Epidermal melanocyte (primary cell): ENCODE data around the gene OLIG1.

Experiments used
- DNase-seq: peaks from one replicate; pipeline ENCODE4 v3.0.0; 2011; ENCODE audit warnings: low spot score; ENCODE audit not compliant: insufficient read length

OLIG1 gene

DNA sequence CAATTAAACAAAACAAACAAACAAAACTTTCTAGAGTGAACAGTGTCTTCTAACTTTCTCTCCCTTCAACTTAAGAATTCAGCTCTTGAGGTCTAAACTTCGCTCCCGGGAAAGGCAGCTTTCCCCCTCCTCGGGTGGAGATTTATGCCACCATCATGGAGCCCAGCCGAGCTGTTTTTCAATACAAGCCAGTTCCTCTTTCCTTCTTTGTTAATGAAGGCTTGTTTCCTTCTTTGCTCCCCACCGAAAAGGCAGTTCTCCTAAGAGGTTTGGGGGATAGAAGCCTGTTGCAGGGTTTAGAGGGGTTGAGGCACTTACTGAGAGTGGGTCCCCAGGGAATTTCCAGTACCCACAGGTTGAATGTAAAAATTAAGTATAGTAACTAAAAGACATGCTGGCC lies 26.5 kb downstream of the OLIG1 start:
- no peak for DNase-seq

DNA sequence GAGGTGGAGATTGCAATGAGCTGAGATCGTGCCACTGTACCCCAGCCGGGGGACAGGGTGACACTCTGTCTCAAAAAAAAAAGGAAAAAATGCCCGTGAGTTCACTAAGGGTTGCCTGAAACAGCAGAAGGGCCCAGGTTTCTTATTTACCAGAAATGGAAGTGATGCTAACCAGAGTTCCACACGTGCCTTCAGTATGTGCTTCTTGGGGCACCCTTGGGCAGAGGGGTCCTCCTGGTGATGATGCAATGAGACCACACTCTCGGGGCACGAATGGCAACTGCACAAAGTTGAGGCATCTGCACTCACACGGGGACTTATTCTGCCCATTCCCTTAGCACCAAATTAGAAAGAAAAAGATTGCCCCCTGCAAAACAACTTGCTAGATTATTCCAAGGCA lies 29.2 kb downstream of the OLIG1 start:
- DNase-seq = no peak

DNA sequence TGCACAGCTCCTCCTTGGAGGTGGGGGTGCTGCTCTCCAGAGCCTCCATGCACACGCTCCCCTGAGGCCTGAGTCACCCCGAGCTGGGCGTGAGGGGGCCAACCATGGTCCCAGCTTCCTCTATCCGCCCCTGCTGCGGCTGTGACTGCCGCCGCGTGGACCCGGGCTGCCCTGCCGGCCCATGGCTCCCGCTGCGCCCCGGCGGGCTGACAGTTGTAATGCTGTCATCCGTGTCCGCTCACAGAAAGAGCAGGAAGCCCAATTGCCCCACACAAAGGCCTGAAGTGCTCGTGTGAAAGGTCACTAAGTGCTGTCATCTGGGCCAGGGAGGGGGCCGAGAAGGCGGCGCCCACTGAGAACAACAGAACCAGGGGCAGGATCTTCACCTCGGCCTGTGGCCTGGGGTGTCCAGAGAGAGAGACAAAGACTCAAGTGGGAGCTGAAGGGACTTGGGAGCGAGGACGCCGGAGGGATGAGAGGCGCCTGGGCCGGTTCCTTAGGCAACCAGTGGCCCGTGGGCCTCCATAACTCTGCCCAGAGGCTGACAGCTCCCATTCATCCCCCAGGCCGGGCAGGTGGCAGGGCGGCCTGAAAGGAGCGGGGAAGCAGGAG lies 31.5 kb downstream of the OLIG1 start:
- no peak for DNase-seq

DNA sequence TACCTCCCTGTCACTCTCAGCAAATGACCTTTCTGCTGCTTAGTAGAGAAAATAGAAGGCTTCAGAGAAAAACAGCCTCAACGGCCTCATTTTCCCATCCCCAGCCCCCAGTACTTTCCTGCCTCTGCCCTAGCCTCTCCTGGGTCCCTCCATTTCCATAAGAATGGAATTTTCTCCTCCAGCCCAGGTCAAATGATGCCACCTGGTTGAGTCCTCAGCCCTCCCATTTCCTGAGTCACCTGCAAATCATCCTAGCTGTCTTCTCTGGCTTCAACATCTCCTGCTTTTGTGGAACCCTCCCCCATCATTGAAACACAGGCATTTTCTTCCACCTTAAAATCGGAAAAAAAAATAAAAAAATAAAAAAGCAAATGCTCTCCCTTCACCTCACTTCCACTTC lies 35.1 kb downstream of the OLIG1 start:
- no peak for DNase-seq

DNA sequence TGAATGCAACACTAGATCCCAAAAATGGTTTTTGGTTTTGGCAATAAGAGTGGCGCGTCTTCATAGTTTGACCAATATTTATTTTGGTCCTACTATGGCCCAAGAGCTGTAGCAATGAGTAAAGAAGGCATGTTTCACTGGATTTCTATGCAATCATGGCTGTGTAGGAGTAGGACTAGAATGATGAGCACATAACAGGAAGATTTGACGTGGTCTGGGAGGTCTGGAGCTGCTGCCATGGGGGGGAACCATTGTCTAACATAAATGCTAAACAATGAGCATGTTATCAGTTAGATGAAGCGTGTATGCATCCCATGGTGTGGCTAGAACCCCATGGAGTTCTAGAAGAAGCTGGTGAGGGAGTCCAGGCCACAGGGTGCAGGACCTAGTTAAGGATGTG lies 38.3 kb downstream of the OLIG1 start:
- no peak for DNase-seq

DNA sequence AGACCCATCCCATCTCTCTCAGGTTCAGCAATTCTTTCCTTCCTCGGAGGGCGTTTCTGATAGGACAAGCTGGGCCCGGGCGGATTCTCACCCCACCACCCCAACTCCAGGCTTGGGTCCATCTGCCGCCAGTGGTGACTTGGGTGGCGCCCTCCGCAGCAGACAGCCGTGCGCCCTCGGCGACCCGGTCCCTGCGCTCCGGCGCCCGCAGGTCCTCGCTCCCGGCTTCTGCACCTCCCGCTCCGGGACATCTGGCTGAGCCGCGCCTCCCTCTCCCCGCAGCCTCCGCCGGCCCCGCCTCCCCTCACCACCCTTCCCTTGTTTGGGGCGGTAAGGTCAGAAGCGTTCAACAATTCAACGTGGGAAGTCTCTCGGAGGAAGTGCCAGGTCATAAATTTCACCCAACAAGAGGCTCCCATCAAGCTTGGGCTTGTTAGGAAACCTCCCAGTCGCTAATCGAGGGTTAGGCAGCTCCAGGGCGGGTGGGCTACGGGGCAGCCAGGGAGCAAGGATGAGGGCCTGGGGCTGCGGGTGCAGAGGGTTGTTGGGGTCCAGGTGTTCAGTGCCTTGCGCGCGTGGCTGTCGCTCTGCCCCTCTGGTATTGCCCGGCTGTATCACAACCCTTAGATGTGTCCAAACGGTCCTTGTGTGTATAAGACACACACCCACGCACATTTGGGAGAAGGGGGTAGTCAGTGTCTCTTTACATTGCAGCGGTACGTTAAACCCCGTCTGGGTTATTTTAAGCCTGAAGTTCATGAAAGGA lies 39.8 kb downstream of the OLIG1 start:
- DNase-seq = no peak

DNA sequence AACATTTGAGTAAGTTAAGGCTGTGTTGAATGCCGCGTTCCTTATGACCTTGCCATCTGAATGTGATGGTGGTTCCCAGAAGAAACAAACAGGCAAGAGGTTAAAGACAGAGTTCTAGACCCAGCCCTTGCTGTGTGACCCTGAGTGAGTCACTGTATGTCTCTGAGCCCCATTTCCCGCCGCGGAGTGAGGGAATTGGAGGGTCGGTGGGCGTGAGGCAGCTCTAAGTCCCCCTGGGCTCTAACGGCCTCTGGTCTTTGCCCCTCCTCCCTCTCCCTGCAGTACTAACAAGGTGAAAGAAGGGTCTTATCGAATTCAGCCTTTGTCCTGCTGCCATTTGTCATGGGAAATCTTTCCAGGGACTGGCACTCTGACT lies 40.4 kb downstream of the OLIG1 start:
- no peak for DNase-seq

DNA sequence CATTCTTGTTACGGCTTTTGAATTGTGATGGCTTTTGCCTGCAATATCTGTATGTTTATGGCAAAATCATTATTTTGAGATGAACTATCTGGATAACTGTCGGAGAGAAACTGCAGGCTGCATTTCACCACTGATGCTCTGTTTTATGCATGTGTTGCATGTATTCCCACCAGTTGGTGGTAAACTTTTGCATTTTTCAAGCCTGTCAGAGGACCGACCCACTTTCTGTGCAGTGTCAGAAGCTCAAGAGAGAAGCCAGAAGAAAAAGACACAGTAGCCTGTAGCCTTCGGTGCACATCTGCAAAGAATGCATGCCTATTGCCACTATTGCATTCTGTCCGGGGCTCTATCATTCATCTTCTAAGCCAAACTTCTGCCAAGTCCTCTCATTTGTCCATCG lies 41.6 kb downstream of the OLIG1 start:
- DNase-seq = no peak

DNA sequence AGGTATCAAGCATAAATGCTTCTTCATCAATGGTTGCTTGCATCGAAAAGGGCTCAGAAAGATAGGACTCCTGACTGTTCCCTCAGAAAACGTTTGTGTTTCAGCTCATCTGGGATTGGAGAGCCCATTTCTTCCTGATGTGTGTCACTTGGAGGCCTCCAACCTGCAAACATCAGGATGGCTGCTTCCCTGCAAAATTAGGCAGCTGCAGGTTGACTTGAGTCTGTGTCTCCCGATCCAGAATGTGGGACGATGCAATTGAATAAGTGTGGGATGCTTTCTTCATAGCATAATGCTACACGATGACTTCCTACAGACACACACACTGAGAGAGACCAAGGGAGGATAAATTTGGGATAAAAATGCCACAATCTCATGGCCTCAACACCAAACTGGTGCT lies 42.2 kb downstream of the OLIG1 start:
- DNase-seq = no peak

DNA sequence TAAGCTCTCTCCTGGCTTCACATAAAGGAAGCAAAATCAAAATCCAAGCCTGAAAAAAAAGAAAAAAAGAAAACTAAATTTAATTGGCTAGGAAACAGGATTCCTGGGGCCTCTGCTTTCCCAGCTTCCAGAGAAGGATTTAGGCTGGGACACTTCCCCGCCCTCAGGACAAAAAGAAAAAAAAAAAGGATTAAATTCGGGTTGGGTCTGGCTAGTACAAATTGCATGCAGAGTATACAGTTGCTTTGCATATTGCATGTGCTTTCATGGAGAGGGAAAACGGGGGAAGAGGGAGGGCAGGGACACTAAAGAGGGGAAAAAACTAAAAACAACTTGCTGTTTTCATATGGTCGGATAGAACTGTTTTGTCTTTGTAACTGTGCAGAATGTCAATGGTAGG lies 42.7 kb downstream of the OLIG1 start:
- DNase-seq = no peak

DNA sequence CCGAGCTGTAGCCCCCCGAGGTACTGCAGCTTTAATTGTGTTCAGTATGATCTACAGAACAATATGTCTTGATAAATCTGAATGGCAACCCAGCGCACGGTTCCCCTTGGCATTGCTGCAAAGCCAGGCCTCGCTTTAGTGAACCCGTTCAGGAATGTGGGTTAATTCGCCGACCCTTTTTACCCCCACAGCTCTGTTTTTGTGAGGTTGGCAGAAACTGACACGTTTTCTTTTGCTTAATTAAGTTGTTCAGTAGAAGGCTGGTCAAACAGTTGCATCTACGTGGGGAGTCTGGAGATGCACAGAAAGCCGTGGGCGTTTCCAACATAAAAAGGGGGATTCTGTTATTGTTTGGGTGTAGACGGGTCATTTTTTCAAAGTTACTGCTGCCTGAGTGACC lies 43.2 kb downstream of the OLIG1 start:
- no peak for DNase-seq

DNA sequence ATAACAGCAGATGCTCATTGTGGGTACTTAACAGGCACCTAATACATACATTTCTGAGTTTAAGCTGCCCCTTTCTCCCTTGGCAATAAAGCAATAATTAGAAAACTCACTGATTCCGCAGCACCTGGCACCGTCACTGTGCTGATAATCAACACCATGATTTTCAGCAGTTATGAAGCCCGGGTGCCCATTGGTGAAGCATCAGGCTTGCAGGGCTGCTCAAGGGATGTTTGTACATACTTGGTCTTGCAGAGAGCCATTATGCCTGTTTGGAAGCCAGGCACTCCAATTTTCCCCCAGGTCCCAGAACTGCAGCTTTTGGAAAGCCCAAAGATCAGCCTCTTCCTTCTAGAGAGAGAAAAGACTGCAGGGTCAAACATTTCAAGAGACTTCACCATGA lies 44.3 kb downstream of the OLIG1 start:
- DNase-seq = no peak

DNA sequence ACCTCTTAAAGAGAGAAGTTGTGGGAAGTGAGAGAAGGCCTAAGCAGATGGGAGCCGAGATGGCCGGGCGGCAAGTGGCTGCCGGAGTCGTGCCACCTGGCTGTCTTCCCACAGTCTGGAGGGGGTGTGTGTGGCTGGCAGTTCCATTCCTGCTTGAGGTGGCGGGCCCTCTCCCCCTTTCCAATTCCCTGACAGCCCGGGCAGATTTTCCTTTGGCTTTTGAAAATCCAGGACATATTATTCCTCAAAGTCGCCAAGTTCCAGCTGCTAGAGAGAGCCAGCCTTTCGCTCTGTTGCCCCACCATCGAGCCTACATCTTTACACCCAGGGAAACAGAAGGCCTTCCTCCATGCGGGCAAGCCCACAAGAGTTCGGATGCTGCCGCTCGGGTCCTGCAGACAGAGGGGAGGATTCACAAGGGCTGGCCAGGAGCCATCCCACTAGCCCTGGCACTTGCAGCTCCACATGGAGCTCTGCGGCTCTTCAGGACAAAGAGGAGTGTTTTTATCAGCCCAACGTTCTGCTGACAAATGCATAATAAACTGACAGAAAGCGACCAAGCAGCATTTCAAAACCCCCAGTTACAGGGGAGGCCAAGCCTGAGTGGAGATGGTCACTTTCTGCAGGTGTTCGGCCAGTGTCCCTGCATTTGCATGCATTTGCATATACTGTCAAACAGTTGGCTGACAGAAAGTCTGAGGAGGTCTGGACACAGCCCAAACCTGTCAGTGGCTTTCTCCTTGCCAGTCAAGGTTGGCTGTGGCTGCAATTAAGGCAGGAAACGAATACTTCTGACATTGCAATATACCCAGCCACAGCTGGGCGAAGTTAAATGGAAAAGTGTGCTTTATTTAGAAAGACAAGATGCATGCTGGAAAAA lies 45.9 kb downstream of the OLIG1 start:
- no peak for DNase-seq

DNA sequence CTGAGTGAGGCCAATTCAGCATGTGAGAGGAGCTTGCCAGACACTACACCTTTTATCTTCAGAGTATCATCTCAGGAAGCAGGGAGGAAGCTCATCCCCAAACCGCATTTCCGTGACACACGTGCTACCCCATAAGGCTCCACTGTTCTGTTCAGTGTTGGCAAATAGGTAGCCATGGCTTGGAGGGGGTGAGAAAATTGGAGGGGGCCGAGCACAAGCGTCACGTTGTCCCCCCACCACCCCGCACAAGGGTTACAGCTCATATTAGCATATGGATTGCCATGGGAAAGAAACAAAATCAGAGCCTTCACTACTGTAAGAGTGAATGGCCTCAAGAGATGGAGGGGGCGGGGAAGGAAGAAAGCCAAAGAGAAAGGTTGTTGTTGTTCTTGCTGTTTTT lies 46.7 kb downstream of the OLIG1 start:
- peak; percentile 39 for DNase-seq

DNA sequence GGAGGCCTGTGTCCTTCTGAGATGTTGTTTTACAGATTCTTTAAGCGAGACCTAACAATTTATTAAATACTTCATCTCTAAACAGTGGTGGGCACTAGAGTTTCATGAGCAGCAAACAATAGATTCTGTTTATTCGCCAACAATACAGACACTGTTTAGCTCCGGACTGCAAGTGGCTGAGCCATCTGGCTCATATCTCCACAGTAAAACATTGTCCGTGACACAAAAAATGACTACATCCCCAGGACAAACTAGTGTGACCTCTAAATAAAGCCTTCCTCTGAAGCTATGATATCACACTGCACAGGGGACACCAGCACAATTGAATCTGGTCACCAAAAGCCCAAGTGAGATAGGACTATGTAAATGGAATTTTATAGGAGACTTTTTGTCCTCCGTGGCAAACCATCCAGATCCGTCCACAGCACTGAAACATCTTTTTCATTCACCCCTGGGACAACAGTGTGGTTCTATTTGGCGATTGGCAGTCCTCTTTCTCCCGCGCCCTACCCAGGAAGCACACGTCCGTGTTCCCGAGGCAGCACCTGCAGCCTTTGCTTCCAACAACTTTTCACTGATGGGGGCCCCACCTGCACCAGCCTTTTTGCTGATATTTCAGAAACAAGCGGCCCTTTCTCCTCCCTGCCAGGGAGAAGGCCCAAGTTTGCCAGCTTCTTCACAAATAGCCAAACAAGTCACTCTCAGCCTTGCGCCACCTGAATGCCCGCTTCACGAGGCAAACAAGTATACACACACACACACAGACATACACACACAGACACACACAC lies 47.4 kb downstream of the OLIG1 start:
- peak; percentile 61 for DNase-seq
